Osteoblast (primary cell): ENCODE measurements around the gene SKA1. TPM values are rescaled to one million over a fixed set of nuclear protein-coding genes. Genes with fewer than 3 reads are reported as not detected.
"Not testable (repeated sequence)": the region's sequence is repeated elsewhere in the genome, so short reads cannot be mapped to it uniquely, and the experiment has no call there.

Experiments used
- DNase-seq: peaks from one replicate; pipeline ENCODE4 v3.0.0; 2011; ENCODE audit warnings: low spot score, mixed read lengths; ENCODE audit not compliant: insufficient read length; ENCODE audit errors: missing footprints
- H2AFZ ChIP-seq: 2 replicates; pipeline ENCODE4 v1.6.0; 2011; ENCODE audit warnings: mild to moderate bottlenecking, low read length
- H3K27ac ChIP-seq: 2 replicates; pipeline ENCODE4 v1.5.1; 2011; ENCODE audit warnings: mild to moderate bottlenecking, low read depth, low read length, moderate library complexity
- H3K27me3 ChIP-seq: 2 replicates; pipeline ENCODE4 v1.6.0; 2012; ENCODE audit warnings: mild to moderate bottlenecking, control low read depth, inconsistent platforms, low read length, moderate library complexity; ENCODE audit not compliant: insufficient read depth
- H3K36me3 ChIP-seq: 2 replicates; pipeline ENCODE4 v1.5.1; 2011; ENCODE audit warnings: mild to moderate bottlenecking, low read length, control low read depth, moderate library complexity; ENCODE audit not compliant: insufficient read depth
- H3K4me1 ChIP-seq: 2 replicates; pipeline ENCODE4 v1.5.1; 2011; ENCODE audit warnings: mild to moderate bottlenecking, low read length, control low read depth, moderate library complexity; ENCODE audit not compliant: insufficient read depth
- H3K4me2 ChIP-seq: 2 replicates; pipeline ENCODE4 v1.6.0; 2011; ENCODE audit warnings: mild to moderate bottlenecking, low read length; ENCODE audit not compliant: insufficient read depth
- H3K4me3 ChIP-seq: fragments of 200-600 bp; sonication (generic); 3 replicates; pipeline ENCODE4 v1.5.1; 2012; ENCODE audit warnings: mild to moderate bottlenecking, low read length, inconsistent platforms; ENCODE audit not compliant: insufficient read depth
- H3K79me2 ChIP-seq: 2 replicates; pipeline ENCODE4 v1.6.0; 2012; ENCODE audit warnings: mild to moderate bottlenecking, low read length, control low read depth, inconsistent platforms; ENCODE audit not compliant: insufficient read depth
- H3K9me3 ChIP-seq: 2 replicates; pipeline ENCODE4 v1.5.1; 2011; ENCODE audit warnings: low read depth, low read length, control low read depth
- H4K20me1 ChIP-seq: 2 replicates; pipeline ENCODE4 v1.6.0; 2012; ENCODE audit warnings: mild to moderate bottlenecking, low read length, control low read depth; ENCODE audit not compliant: insufficient read depth
- CTCF ChIP-seq: IDR thresholded peaks from 2 replicates; pipeline ENCODE4 v1.5.1; 2011; ENCODE audit warnings: mild to moderate bottlenecking, low read depth, low read length, moderate library complexity; ENCODE audit errors: extremely low read depth
- total RNA-seq: library from RNA; depleted of rRNA; stranded (reverse); fragments of >200 nt; gene quantifications from 2 replicates; pipeline ENCODE4 v1.2.3, GENCODE V29; 2012

SKA1 gene
- total RNA-seq, 1 donor = 1.8 TPM

- no peaks in the 10 kb centered on the region for H3K79me2 ChIP-seq
- H3K27me3 ChIP-seq = peaks cover 26% of the 10 kb centered on the region
- peak overlapping the region; percentile 10 for H3K4me3 ChIP-seq
- no peak for DNase-seq
- H4K20me1 ChIP-seq = no peaks in the 10 kb centered on the region
- H2AFZ ChIP-seq = peak overlapping the region; percentile 62
- H3K27ac ChIP-seq = no peak overlapping the region
- TF ChIP-seq CTCF = no peak
- H3K9me3 ChIP-seq = no peaks in the 10 kb centered on the region
- no peaks in the 10 kb centered on the region for H3K36me3 ChIP-seq
- no peaks in the 10 kb centered on the region for H3K4me1 ChIP-seq
- H3K4me2 ChIP-seq = peak overlapping the region; percentile 28
These were observed 23.3 kb downstream of the SKA1 start for GRCh38 chr18:50398099-50398498.

GRCh38 chr18:50398947-50399346 lies 24.1 kb downstream of the SKA1 start:
- no peaks in the 10 kb centered on the region for H4K20me1 ChIP-seq
- no peak overlapping the region for H2AFZ ChIP-seq
- no peak for TF ChIP-seq CTCF
- H3K9me3 ChIP-seq = no peaks in the 10 kb centered on the region
- no peak overlapping the region for H3K4me3 ChIP-seq
- H3K4me1 ChIP-seq = no peaks in the 10 kb centered on the region
- no peaks in the 10 kb centered on the region for H3K79me2 ChIP-seq
- H3K27me3 ChIP-seq = peaks cover 34% of the 10 kb centered on the region
- DNase-seq = no peak
- no peak overlapping the region for H3K27ac ChIP-seq
- no peaks in the 10 kb centered on the region for H3K36me3 ChIP-seq
- no peak overlapping the region for H3K4me2 ChIP-seq

GRCh38 chr18:50399582-50399981 lies 24.7 kb downstream of the SKA1 start:
- H3K4me2 ChIP-seq = no peak overlapping the region
- no peaks in the 10 kb centered on the region for H3K4me1 ChIP-seq
- no peaks in the 10 kb centered on the region for H3K79me2 ChIP-seq
- no peak overlapping the region for H3K4me3 ChIP-seq
- DNase-seq = no peak
- H2AFZ ChIP-seq = no peak overlapping the region
- no peaks in the 10 kb centered on the region for H3K9me3 ChIP-seq
- H4K20me1 ChIP-seq = no peaks in the 10 kb centered on the region
- H3K27ac ChIP-seq = no peak overlapping the region
- no peak for TF ChIP-seq CTCF
- no peaks in the 10 kb centered on the region for H3K36me3 ChIP-seq
- peaks cover 37% of the 10 kb centered on the region for H3K27me3 ChIP-seq

GRCh38 chr18:50400438-50400837 lies 25.6 kb downstream of the SKA1 start:
- not testable (repeated sequence) for H3K36me3 ChIP-seq, H3K4me2 ChIP-seq, H3K4me1 ChIP-seq, H3K27ac ChIP-seq, H3K4me3 ChIP-seq, DNase-seq, H3K9me3 ChIP-seq, H4K20me1 ChIP-seq, H3K79me2 ChIP-seq, H2AFZ ChIP-seq
- H3K27me3 ChIP-seq = peaks cover 43% of the 10 kb centered on the region
